ENCODE results near the gene ZFYVE9. TPM values are rescaled to one million over a fixed set of nuclear protein-coding genes. Genes with fewer than 3 reads are reported as not detected.

ZFYVE9 gene
- total RNA-seq, 2 donors from 2014 or later = 17.3 to 20.2 TPM

DNA sequence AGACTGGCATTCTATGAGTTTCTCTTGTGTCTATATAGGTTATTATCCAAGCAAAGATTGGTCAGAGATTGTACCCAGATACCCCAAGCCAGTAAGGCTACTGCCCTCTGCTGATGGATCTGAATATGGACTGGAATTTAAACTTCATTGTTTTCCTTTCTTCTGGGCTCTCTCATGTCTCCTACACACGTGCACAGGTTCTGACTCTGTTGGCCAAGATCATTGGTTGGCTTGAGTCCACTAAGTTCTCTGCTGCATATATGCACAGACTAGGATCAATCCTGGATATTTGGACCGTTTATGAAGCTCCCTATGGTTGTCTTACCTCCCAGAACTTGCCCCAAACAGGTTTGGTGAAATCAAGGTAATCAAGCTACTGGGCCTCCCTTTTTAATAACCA is 154.5 kb downstream of the ZFYVE9 start:
- no peak for DNase-seq
- intact Hi-C loops (cut with DNase I, micrococcal nuclease) = loop anchor here in 1 of 2 donors (5.0 kb wide), 1 partner anchor 169 kb away; no protein-coding TSS in a partner anchor
- ATAC-seq = peak; percentile 97

DNA sequence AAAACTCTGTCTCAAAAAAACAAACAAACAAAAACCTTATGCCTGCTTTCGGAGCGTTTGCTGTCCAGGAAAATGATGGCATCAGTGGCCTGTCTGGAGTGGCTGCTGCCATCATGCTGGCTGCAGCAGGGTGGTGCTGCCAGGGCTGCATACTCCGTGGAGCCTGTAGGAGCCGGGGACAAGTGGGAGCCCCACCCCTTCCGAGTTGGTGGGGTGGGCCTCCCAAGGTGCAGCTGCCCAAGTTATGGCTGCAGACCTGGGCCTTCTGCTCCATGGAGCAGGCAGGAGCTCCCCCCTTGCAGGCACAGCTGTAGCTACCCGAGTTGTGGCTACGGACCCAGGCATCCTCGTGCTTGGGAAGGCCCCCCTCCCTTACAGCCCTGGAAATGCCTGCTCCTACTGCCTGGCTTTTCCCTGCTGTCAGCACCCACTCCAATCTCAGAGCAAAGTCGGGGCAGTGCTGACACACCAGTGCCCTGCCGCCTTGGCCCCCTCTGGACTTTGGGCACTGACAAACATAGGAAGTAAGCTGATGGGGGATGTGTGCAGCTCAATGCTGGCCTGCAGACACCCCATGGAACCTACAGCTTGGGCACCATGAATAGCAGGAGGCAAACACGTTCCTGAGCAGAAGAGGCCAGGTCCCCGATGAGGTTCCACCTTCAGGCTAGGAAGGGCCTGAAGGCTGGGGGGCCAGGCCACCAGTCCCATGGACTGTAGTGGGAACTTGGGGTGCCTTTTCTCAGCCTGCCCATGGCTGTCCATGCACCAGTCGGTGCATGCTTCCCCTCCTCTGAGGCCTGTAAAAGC is 163.7 kb downstream of the ZFYVE9 start:
- ATAC-seq = no peak
- no peak for DNase-seq
- intact Hi-C loops (cut with DNase I, micrococcal nuclease) = loop anchor here in 1 of 2 donors (10.0 kb wide), 1 partner anchor 181 kb away; no protein-coding TSS in a partner anchor

DNA sequence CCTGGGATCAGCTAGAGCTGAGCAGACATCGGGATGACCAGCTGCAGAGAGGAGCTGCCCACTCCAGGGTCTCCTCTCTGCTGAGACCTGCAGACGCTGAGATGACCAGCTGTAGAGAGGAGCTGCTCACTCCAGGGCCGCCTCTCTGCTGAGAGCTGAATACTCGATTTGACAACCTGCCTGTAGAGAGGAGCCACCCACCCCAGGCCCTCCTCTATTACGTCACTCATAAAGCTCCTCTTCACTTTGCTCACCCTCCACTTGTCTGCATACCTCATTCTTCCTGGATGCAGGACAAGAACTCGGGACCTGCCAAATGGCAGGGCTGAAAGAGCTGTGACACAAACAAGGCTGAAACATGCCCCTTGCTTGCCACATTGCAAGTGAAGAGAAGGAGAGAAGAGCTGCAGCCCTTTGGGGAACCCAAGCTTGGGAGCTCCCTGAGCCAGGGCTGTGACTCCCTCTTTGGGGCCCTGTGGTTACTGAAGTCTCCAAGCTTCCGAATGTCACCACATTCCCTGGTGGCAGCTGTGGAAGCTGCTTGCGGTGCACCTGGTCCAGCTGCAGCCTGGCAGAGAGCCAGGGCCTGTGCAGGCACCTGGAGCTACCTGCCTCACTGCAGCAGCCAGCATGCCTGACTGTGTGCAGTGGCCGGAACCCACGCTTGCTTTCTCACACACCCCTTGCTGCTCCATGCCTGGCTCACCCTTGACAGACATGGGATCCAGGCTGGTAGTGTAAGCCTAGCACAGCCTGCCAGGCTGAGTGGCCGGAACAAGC is 164.5 kb downstream of the ZFYVE9 start:
- no peak for DNase-seq
- intact Hi-C loops (cut with DNase I, micrococcal nuclease) = loop anchor here in 1 of 2 donors (10.0 kb wide), 1 partner anchor 182 kb away; no protein-coding TSS in a partner anchor
- no peak for ATAC-seq

DNA sequence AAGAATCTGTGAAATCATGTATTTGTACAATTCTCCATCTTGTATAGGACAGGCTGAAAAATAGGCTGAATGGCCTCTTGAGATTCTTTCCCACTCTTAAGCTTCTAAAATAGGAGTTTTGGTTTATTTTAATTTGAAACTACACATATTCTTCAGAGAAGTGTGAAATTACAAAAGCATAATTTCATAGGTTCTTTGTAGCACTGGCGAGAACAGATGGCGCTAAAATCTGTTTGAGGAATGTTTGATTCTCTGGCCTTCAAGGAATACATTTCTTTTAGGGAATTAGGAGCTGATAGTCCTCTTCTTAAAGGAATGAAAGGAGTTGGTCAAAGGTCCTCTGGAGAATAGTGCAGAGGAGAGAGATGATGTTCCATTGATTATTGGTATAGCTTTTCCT is 179.2 kb downstream of the ZFYVE9 start:
- intact Hi-C loops (cut with DNase I, micrococcal nuclease) = no loop called here
- ATAC-seq (no peak), DNase-seq (no peak)

DNA sequence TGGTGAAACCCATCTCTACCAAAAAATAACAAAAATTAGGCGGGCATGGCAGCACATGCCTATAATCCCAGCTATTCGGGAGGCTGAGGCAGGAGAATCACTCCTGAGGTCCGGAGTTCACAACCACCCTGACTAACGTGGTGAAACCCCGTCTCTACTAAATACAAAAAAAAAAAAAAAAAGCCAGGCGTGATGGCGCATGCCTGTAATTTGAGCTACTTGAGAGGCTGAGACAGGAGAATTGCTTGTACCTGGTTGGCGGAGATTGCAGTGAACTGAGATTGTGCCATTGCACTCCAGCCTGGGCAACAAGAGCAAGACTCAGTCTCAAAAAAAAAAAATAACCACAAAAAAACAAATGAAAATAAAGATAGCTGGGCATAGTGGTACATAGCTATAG is 181.8 kb downstream of the ZFYVE9 start:
- intact Hi-C loops (cut with DNase I, micrococcal nuclease) = no loop called here
- no peak for DNase-seq
- no peak for ATAC-seq

DNA sequence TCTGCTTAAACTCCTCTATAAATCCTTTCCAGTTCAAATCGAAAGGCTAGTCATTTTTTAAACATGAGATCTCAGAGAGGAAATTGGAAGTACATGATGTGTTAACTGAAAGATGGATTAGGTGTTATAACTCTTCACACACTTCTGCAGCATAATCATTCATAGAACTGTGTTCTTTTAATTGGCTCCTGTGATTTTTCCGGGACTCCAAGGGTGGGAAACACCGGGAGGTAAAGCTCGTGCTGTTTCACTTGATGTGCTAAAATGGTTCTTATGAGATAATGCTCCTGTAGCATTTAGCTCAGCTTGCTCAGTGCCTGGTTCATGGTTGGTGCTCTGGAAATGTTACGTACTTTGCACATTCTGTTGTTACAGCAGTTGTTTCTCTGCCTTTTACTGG is 183.9 kb downstream of the ZFYVE9 start:
- ATAC-seq = no peak
- intact Hi-C loops (cut with DNase I, micrococcal nuclease) = no loop called here
- DNase-seq = no peak

DNA sequence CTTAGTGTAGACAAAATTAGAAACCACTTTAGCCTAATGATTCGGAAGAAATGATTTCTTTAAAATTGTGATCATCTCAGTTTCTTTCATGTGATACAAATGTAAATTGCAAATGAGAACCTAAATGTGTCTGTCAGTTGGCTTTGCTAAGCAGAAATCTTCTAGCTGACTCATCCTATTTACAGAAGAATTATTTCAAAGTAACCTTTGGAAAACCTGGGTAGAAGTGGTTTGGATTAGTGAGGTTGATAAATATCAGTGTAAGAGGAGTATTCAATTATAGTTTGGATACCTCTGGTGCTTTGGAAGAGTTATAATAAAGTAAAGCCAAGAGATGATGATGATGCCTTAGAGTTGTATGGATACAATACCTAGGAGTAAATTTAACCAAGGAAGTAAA is 186.7 kb downstream of the ZFYVE9 start:
- no peak for ATAC-seq
- intact Hi-C loops (cut with DNase I, micrococcal nuclease) = no loop called here

DNA sequence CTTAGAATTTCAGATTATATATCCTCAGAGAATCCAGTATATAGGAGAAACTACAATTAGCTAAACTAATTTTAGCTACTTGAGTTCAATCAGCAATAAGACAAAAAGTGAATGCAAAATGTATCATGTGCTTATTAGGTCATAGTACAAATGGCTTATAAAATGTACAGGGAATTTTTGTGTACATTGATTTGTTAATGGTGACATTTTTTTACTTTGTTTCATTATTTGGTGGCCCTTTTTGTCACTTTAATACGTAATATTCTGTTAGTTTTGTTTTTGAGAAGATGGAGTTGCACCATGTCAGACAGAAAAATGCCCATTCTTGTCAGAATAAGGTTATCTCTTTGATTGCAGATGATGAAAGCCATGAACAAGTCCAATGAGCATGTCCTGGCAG is 190.5 kb downstream of the ZFYVE9 start:
- ATAC-seq = no peak
- no peak for DNase-seq
- intact Hi-C loops (cut with DNase I, micrococcal nuclease) = no loop called here

More for the DNA sequence above, 186.7 kb downstream of the ZFYVE9 start:
- DNase-seq = no peak

DNA sequence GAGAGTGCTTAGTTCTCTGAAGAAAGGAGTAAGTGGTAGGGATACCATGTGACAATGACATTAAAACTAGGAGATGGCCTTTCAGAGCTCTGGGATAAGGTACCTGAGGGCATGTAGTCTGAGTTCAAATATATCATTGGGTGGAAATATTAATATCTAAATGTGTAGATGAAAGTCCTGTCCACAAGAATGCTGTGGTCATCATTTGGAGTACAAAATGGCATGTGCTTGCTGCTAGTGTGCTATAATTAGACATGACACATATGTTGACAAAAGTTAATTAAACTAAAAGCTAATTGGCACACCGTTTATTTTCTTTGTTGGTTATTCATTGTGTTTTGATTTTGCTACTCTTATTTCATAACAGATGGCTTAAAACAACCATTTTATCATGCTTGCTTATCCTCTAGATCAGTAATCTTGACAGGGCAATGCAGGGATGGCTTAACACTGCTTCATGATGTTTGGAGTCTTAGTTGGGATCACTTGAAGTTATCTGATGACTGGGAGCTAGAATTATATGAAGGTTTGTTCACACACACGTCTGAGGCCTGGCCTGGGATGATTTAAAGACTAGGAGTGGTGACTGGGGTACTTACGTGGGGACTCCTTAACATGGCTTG is 193.1 kb downstream of the ZFYVE9 start:
- DNase-seq (no peak), ATAC-seq (no peak)
- intact Hi-C loops (cut with DNase I, micrococcal nuclease) = no loop called here

DNA sequence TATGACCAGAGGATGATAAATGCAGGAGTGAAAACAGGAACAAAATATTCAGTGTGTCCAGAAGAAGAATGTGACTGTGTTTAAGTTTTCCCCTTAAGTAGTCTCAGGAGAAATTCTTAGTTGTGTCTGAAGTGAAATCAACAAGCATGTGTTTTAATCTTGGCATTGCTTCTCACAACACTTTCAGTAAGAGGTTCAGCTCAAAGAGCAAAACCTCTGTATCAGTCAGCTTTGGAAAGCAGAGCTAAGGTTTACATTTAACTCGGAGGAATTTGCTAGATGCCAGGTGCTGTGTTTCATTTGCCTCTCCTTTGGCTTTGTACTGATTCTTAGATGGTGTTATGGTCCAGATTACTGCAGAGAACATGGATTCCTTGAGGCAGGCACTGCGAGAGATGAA is 195.6 kb downstream of the ZFYVE9 start:
- intact Hi-C loops (cut with DNase I, micrococcal nuclease) = no loop called here
- ATAC-seq = no peak
- no peak for DNase-seq

DNA sequence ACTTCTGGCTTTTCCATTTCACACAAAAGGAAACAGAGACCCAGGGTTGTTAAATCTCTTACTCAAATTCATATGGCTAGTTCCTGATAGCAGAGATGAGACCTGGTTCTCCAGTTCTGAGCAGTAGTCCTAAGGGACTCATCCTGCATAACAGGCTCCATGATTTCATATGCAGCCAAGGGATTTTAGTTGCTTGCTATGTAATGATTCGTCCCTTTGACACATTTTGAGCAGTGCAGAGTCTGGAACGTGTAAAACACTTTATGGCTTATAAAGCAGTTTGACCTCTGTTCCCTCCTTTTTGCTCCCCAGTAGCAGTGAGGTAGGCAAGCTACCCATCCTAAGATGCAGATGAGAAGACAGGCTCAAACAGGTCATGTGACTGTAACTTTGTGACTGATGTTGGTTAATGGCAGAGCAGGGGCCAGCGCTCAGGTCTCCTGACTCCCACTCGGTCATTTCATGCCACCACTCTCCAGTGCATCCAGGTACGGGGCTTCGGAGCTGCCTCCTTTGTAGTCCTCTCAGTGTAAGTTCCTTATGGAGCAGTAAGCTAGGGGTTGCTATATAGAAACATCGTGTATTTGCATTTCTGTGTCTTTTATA is 199.9 kb downstream of the ZFYVE9 start:
- no peak for DNase-seq
- intact Hi-C loops (cut with DNase I, micrococcal nuclease) = no loop called here

DNA sequence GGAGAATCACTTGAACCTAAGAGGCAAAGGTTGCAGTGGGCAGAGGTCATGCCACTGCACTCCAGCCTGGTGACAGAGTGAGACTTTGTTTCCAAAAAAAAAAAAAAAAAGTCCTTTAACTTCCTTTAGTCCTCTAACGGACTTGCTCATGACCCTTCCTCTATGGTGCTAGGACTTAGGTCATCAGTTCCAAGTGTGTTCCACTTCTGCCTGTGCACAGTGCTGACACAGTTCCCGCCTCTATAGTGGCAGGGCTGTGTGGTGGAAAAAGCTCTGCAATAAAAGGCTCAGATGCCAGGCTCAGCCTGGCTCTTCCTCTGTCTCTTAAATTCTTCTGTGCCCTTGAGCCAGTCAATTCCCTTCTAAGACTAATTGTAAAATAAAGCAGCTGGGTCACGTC is 202.1 kb downstream of the ZFYVE9 start:
- no peak for ATAC-seq
- DNase-seq = no peak
- intact Hi-C loops (cut with DNase I, micrococcal nuclease) = no loop called here

More for the DNA sequence above, 199.9 kb downstream of the ZFYVE9 start:
- peak; percentile 29 for ATAC-seq

DNA sequence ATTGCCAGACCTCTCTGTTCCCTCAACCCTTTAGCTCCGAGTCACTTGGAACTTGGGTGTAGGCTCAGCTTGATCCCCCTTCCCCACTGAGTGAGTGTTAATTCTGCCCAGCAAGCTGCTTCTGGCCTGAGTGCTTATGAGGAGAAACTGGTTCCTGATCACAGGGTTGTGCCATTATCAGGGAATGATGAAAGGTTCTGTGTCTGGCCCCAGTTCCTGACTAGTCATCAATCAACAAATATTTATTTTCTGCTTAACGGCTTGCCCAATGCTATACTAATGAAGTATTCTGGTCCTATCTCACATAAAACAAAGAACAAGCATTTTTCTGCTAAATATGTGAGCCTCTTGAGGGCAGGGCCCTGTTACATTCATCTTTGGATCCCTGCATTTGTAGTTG is 203.4 kb downstream of the ZFYVE9 start:
- DNase-seq (no peak), ATAC-seq (no peak)
- intact Hi-C loops (cut with DNase I, micrococcal nuclease) = no loop called here

DNA sequence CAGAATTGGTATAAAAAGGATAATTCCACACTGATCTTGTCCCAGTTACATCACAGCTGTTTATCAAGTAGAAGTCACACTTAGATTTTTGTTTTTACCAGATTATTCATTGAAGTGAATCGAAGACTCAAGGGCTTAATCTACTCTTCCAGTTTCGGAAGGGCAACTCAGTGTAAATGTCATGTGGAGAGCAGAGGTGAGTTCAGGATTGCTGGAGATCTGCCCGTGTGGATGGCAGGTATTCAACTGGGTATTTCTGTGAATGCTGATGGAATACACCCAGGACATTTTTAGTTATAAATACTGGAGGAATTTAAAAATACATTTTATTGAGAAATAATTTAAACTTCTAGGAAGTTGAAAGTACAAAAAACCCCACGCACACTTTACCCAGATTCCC is 204.8 kb downstream of the ZFYVE9 start:
- no peak for DNase-seq
- ATAC-seq = no peak
- intact Hi-C loops (cut with DNase I, micrococcal nuclease) = no loop called here

DNA sequence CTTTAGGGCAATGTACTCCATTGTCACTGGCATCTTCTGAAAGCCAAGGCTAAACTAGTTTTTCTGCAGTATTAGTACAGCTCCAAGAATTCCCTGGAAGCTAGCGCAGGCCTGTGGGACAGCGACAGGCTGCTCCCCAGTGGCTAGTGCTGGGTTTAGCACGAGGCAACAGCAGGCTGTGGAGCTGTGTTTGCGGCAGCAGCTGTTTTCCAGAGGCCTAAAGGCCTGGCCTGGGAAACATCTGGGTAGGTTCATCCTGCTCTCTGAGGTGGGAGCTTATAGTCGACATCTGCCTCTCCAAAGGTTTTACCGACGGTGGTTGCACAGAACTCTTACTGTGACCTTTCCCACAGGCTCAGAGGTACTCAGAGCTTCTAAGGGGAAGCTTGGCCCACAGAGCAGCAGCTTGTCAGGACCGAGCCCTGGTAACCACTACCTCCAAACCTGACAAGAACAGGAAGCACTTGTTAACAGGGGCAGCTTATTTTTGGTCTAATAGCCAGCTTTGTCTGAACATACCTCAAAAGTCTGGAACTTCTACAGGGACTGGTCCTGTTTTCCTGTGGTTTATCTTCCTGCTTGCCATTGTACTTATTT is 206.9 kb downstream of the ZFYVE9 start:
- ATAC-seq = peak; percentile 32
- DNase-seq = no peak
- intact Hi-C loops (cut with DNase I, micrococcal nuclease) = no loop called here

DNA sequence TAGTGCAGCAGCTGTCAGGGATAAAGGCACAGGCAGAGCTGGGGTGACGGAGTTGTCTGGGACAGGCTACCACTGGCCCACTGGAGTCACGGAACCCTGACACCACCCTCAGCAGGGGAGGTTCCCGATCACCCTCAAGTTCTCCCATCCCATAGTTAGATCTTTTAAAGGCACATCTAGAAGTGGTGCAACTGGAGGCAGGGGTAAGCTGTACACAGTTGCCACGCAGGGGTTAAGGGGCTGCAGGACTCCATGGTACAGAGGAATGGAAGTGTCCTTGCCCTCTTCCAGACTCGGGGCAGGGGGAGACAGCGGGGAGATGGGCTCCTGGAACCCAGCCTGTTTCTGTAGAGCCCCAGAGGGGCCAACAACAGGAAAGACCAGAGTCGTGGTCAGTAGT is 210.8 kb downstream of the ZFYVE9 start:
- intact Hi-C loops (cut with DNase I, micrococcal nuclease) = no loop called here
- no peak for DNase-seq
- ATAC-seq = no peak

DNA sequence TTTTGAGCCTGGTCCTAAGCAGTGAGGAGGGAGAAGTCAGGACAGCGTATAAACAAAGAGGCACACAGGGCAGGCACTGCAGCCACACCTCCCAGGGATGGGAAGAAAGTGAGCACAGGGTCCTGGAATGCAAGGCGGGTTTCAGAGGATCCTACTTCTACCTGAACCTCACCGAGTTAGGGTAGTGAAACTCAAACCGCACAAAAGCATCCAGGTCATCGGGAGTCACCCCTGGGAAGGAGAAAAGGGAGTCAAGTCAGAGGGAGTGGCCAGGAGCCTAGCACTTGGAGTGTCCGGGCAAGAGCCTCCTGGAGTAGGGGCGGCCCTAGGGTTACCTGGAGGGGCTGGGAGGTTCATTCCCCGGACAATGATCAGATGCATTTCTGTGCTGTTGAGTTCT is 213.5 kb downstream of the ZFYVE9 start:
- intact Hi-C loops (cut with DNase I, micrococcal nuclease) = no loop called here
- no peak for ATAC-seq
- DNase-seq = no peak

DNA sequence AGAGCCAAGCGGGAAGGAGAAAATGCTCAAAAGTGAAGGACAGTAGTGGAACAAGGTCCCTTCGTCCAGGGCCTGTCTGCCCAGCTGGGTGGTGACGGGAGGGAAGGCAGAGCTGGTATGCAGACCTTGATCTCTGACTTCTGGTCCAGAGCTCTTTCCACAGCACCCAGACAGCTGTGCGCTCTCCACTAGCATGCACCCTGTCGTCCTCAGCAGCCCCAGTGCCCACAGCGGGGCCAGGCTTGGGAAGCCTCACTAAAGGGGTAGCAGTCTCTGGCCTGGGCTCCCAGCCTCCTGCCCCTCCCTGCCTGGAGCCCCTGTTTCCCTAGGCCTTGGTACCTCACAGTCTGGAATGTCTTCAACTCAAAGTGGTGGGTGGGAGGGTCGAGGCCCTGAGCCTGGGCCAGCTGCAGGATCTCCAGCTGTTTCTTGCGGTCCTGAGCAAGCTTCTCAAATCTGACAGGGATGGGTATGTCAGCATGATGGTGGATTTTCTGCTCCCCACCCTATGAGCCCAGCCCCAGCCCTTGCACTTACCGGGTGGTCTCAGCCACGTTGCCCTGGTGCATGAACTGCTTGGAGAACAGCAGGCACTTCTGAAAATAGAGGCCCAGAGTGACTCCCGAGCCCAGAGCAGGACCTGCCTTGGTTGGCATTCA is 214.1 kb downstream of the ZFYVE9 start:
- no peak for ATAC-seq
- intact Hi-C loops (cut with DNase I, micrococcal nuclease) = no loop called here
- no peak for DNase-seq

Measured in left colon (tissue), 2 donors.